Suprapubic skin (tissue), 3 donors: ENCODE measurements around the gene RBMS3.

Experiments used
- POLR2A ChIP-seq, 2 donors: fragments of 450-650 bp; IDR thresholded peaks; one replicate each; pipeline ENCODE4 v1.6.1; 2017; ENCODE audit warnings: antibody characterized with exemption in 2 of 2, mild to moderate bottlenecking in 2 of 2, moderate library complexity in 2 of 2
- TF ChIP-seq, protein P1 (sequence below), 2 donors: fragments of 200-600 bp in 1 of 2; fragments of 450-650 bp in 1 of 2; sonication (generic) in 1 of 2; IDR thresholded peaks; one replicate each; pipeline ENCODE4 v1.5.1; 2016 to 2019; ENCODE audit warnings: antibody characterized with exemption in 2 of 2, mild to moderate bottlenecking in 1 of 2, moderate library complexity in 1 of 2

DNA sequence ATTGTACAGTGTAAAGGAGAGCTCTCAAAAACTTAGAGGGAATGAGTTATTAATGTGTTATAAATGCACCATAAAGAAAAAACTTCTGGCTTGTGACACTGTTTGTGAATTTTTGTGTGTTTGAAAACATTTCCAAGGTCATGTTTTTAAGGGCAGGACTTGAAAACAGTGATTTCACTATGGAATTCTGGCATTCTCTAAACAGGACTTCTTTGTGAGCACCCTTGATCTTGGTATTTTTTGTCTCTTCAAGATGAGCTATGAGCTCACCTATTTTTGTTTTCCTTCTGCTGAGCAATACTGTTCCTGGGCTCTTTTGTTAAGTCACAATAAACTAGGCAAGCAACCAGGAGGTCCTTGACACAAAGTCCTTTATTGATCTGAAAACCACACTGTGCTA, 284.4 kb downstream of the RBMS3 start:
- TF ChIP-seq, protein P1, sequence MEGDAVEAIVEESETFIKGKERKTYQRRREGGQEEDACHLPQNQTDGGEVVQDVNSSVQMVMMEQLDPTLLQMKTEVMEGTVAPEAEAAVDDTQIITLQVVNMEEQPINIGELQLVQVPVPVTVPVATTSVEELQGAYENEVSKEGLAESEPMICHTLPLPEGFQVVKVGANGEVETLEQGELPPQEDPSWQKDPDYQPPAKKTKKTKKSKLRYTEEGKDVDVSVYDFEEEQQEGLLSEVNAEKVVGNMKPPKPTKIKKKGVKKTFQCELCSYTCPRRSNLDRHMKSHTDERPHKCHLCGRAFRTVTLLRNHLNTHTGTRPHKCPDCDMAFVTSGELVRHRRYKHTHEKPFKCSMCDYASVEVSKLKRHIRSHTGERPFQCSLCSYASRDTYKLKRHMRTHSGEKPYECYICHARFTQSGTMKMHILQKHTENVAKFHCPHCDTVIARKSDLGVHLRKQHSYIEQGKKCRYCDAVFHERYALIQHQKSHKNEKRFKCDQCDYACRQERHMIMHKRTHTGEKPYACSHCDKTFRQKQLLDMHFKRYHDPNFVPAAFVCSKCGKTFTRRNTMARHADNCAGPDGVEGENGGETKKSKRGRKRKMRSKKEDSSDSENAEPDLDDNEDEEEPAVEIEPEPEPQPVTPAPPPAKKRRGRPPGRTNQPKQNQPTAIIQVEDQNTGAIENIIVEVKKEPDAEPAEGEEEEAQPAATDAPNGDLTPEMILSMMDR (IDR thresholded peaks at IDR 0.05), result no peak
- TF ChIP-seq POLR2A (IDR thresholded peaks at IDR 0.05), result no peak
